GOT3 (cell line): ENCODE data around the gene KCNQ1OT1.

ENCODE experiments used
- DNase-seq: peaks from one replicate; lab custom pipeline; 2025; ENCODE audit warnings: mixed read lengths; lab: John Stamatoyannopoulos, UW

The KCNQ1OT1 gene

DNA sequence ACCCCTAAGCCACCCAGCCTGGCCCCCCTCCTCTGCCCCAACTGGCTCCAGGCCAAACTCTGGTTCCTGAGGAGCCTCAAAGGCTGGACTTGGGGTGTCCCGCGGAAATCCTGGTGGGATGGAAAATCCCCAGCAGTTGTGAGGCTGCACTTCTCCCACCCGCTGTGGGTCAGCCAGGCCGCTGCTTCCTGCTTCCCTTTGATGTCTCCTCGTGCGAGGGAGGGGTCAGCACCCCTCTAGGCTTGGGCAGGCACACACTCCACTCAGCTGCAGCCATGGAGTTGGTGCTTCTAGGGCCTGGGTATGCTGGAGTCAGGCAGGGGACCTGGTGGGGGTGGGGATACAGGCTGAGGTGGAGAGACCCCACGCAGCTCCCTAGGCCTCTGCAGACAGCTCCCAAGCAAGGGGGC is 12.0 kb downstream of the KCNQ1OT1 start:
- no peak for DNase-seq

- no peak for DNase-seq
Measured at GRCh38 chr11:2687223-2687530, 12.6 kb downstream of the KCNQ1OT1 start.

DNA sequence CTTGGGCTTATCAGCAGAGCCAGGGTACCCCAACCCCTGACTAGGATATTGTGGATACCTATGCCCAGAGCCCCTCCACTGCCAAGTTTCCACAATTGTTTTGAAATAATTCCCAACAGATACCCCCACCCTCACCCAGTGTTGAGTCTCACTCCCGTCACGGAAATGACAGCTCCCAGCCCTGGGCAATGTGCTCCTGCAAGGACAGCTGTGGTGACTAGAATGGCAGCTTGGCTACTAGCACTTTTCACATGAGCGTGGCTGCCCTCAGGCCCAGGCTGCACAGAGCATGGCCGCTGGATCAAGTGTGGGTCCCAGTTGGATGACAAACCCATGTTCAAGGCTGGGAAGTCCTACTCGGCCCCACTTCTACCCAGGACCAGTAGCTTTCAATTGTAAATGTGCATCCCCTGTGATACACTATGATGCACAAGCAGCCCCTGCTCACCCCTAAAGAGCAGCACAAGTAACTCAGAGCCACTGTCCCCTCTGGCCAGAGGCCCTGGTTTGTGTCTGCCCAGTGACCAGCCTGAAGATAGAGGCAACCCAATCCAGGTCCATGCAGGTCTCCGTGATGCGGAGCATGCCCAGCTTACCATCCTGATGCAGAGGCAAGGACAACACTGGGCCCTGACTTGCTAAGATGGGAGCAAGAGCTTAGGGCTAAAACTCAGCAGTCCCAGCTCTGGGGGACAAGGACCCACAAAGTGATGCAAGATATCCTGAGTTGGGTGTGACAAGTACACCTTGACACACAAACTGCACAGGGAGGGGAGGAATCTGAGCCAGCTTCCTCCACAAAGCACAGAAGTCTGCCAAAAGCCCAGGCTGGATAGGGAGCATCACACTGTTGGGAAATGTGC is 13.2 kb downstream of the KCNQ1OT1 start:
- no peak for DNase-seq

- no peak for DNase-seq
Measured at GRCh38 chr11:2685566-2686359, 14.0 kb downstream of the KCNQ1OT1 start.

- no peak for DNase-seq
Measured at GRCh38 chr11:2685051-2685450, 14.7 kb downstream of the KCNQ1OT1 start.

DNA sequence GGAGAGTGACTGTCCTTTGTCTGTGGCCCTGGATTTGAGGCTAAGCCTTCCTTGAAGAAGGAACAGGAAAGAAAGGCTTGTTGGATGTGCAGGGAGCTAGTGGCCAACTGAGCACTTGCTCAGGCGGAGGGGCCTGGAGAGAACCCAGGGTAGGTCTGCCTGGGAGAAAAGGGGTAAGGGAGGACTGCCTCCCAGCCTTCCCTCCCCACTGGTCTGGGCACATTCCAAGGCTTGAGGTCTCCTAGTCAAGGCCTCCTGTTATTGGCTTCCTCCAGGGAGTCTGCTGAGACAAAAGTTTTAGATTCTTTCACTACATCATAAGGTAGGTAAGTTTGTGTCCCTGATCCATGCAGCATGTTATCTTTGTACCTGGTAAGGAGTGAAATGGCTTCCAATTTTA is 15.2 kb downstream of the KCNQ1OT1 start:
- no peak for DNase-seq

DNA sequence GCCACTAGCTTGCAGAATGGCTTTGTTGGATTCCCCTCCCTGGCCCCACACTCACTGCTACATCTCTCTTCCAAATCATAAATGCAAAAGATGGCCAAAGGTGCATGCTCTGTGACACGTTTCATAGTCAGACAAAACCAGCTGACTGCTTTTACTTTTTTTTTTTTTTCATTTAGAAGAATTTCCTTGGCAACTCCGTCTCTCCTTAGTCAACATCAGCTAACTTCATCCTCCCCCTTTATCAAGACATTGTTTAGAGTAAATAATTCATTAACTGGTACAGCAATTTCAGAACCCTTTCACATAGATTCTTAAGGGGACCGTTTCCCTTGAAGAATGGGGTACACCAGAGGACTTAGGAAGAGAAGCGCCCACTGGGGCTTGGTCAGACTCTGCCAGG is 16.0 kb downstream of the KCNQ1OT1 start:
- DNase-seq, result no peak

- no peak for DNase-seq
Measured at GRCh38 chr11:2681408-2682145, 18.2 kb downstream of the KCNQ1OT1 start.

GRCh38 chr11:2679011-2679676 is 20.6 kb downstream of the KCNQ1OT1 start:
- no peak for DNase-seq

DNA sequence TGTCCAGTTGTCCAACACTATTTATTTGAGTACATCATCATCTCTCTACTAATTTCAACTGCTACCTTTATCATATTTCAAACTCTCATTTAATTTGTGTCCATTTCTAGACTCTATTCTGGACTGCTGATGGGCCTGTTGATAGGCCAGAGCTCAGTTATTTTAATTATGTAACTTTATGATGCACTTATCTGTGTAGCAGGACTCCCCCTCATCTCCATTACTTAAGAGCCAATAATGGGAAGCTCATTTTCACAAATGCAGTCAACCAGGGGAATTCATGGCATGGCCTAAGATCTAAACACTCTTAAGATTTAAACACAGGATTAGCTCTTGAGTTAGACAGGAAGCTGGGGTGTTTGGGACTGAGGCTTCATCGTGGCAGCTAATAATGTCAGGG is 21.4 kb downstream of the KCNQ1OT1 start:
- DNase-seq, result no peak

GRCh38 chr11:2677127-2677526 is 22.7 kb downstream of the KCNQ1OT1 start:
- DNase-seq, result no peak

- no peak for DNase-seq
Measured at GRCh38 chr11:2675540-2675939, 24.3 kb downstream of the KCNQ1OT1 start.

- DNase-seq, result no peak
Measured at GRCh38 chr11:2674658-2675131, 25.1 kb downstream of the KCNQ1OT1 start.

GRCh38 chr11:2673871-2674471 is 25.8 kb downstream of the KCNQ1OT1 start:
- no peak for DNase-seq

- DNase-seq, result no peak
Measured at GRCh38 chr11:2673250-2673610, 26.6 kb downstream of the KCNQ1OT1 start.

- no peak for DNase-seq
Measured at GRCh38 chr11:2672553-2673249, 27.1 kb downstream of the KCNQ1OT1 start.

DNA sequence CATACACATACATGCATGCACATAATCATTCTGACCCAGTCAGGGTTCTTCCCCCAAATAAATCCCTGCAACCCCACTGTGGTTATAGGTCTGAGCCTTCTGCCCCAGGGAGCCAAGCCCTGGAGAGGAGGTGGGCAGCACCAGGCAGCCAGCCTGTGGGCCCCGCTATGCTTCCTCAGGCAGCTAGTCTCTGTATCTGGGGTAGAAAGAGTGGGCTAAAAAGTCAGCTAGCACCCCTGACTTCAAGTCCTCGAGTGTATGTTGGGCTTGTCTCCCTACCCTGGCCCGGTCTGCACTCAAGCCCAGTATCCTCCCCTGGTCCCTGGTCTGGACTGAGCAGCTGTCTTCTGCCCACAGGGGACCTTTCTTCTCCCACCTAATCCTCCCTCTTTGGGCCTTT is 28.0 kb downstream of the KCNQ1OT1 start:
- no peak for DNase-seq

DNA sequence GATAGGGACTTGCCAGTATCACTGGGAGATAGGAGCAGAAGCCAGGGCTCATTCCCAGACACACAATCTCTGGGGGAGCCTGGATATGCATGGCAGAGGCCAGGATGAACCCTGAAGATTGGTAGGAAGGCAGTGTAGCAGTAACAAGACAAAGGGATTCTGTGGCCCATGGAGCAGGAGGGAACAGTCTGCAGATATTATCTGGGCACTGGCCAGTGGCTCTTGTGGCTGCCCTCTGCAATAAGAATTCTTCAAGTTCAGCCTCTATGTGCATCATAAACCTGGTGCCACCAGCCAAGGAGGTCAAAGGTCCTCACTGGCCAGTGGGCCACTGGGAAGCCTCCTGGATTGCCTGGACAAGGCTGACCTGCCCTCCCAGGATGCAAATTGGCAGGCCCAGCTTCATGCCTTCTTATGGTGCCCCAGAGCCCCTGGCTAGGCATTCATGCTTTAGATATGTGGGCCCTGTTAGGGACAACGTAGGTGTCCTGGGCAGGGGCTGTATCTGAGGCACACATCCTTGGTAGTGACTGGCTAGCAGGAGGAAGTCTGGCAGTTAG is 29.2 kb downstream of the KCNQ1OT1 start:
- DNase-seq, result no peak

- no peak for DNase-seq
Measured at GRCh38 chr11:2669634-2670469, 29.9 kb downstream of the KCNQ1OT1 start.

DNA sequence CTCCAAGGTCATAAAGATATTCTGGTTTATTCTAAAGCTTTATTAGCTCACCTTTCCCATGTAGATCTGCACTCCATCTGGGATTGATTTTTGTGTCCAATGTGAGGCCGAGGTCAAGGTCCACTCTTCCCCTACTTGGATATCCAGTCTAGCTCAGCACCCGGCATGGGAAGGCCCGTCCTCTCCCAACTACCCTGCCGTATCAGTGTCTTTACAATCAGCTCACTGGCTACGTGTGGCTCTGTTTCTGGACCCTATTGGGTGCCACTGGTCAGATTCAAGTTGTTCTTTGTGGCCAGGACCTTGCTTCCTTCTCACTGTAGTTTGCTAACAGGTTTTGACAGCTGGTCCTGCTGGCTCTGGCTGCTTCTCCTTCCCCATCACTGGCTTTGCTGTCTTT is 30.9 kb downstream of the KCNQ1OT1 start:
- no peak for DNase-seq
